CD4-positive, alpha-beta T cell treated with Interferon alpha-2 for 1 hour (primary cell): ENCODE data around the gene FOSL1.
A peak's percentile ranks its signal among the peaks of the same experiment; 100 is the strongest.

Source experiments
- DNase-seq, 2 donors: peaks; one replicate each; pipeline ENCODE4 v3.0.0-alpha.2; 2020 to 2022

Gene FOSL1

GRCh38 chr11:65896034-65896999 lies 3.9 kb downstream of the FOSL1 start:
- no peak for DNase-seq

- no peak for DNase-seq
Observed at GRCh38 chr11:65895482-65895981, 4.7 kb downstream of the FOSL1 start.

- DNase-seq: peak; percentile 38 to 56
Observed at GRCh38 chr11:65894034-65894591, 6.1 kb downstream of the FOSL1 start.

GRCh38 chr11:65892661-65893317 lies 7.4 kb downstream of the FOSL1 start:
- no peak for DNase-seq

GRCh38 chr11:65892137-65892540 lies 8.0 kb downstream of the FOSL1 start:
- peak in 1 of 2 donors; percentile 53 for DNase-seq

GRCh38 chr11:65891219-65892136 lies 8.7 kb downstream of the FOSL1 start:
- DNase-seq: peak; percentile 31 to 53

- peak; percentile 99 for DNase-seq
Observed at GRCh38 chr11:65890324-65891218, 9.6 kb downstream of the FOSL1 start, which contains the start of gene CCDC85B. TSS of gene CCDC85B (plus strand) at chr11:65890673. CDS start at chr11:65890784, 111 bp downstream.

- DNase-seq: peak; percentile 96 to 97
Observed at GRCh38 chr11:65888163-65888814, 11.9 kb downstream of the FOSL1 start, which contains the start of gene FIBP. TSS of gene FIBP (minus strand) at chr11:65888471. CDS start at chr11:65888418, 53 bp downstream.

GRCh38 chr11:65887723-65888162 lies 12.4 kb downstream of the FOSL1 start:
- no peak for DNase-seq

GRCh38 chr11:65886826-65887722 lies 13.1 kb downstream of the FOSL1 start:
- DNase-seq: no peak

- no peak for DNase-seq
Observed at GRCh38 chr11:65885808-65886536, 14.2 kb downstream of the FOSL1 start.

- DNase-seq: no peak
Observed at GRCh38 chr11:65885231-65885630, 15.0 kb downstream of the FOSL1 start.

- DNase-seq: peak; percentile 81 to 88
Observed at GRCh38 chr11:65884716-65885092, 15.5 kb downstream of the FOSL1 start.

- DNase-seq: no peak
Observed at GRCh38 chr11:65883786-65884715, 16.1 kb downstream of the FOSL1 start.

- no peak for DNase-seq
Observed at GRCh38 chr11:65883058-65883761, 17.0 kb downstream of the FOSL1 start.
